GM19025 (cell line): Measurements from ENCODE around the gene SNCA.

Source experiments
- ATAC-seq: cut with Tn5 transposase; IDR thresholded peaks from one replicate; pipeline ENCODE4 v1.9.1; 2021; ENCODE audit warnings: mild to moderate bottlenecking, low read depth, moderate library complexity; ENCODE audit not compliant: unreplicated experiment

SNCA gene

GRCh38 chr4:89836897-89837384 is at the start of gene SNCA:
Gene SNCA, minus strand, starts transcription at chr4:89837161. Its CDS starts 1,494 bp downstream, at chr4:89835667.
- ATAC-seq, result no peak

GRCh38 chr4:89879215-89879614 is 42.3 kb upstream of the SNCA start:
- ATAC-seq, result no peak

GRCh38 chr4:89878611-89879010 is 41.6 kb upstream of the SNCA start:
- ATAC-seq, result no peak

GRCh38 chr4:89876548-89876947 is 39.6 kb upstream of the SNCA start:
- ATAC-seq, result no peak

- no peak for ATAC-seq
Observed at GRCh38 chr4:89871211-89871610, 34.2 kb upstream of the SNCA start.

GRCh38 chr4:89868999-89869589 is 32.1 kb upstream of the SNCA start:
- no peak for ATAC-seq

- ATAC-seq, result no peak
Observed at GRCh38 chr4:89868276-89868675, 31.3 kb upstream of the SNCA start.

- ATAC-seq, result no peak
Observed at GRCh38 chr4:89863533-89863932, 26.6 kb upstream of the SNCA start.

- ATAC-seq, result no peak
Observed at GRCh38 chr4:89860971-89861370, 24.0 kb upstream of the SNCA start.

GRCh38 chr4:89855236-89855635 is 18.3 kb upstream of the SNCA start:
- ATAC-seq, result no peak

- no peak for ATAC-seq
Observed at GRCh38 chr4:89847571-89848325, 10.8 kb upstream of the SNCA start.

GRCh38 chr4:89839558-89839957 is 2.6 kb upstream of the SNCA start:
- ATAC-seq, result no peak

- ATAC-seq, result no peak
Observed at GRCh38 chr4:89837993-89838390, 1.0 kb upstream of the SNCA start.

GRCh38 chr4:89837385-89837992 is 528 bp upstream of the SNCA start:
- no peak for ATAC-seq

GRCh38 chr4:89836031-89836745 is 773 bp downstream of the SNCA start:
- ATAC-seq, result no peak

GRCh38 chr4:89835413-89835812 is 1.5 kb downstream of the SNCA start:
- no peak for ATAC-seq

- ATAC-seq, result no peak
Observed at GRCh38 chr4:89834486-89835209, 2.3 kb downstream of the SNCA start.

GRCh38 chr4:89829470-89830138 is 7.4 kb downstream of the SNCA start:
- ATAC-seq, result peak; percentile 90

- ATAC-seq, result no peak
Observed at GRCh38 chr4:89823416-89823815, 13.5 kb downstream of the SNCA start.

GRCh38 chr4:89821612-89822011 is 15.3 kb downstream of the SNCA start:
- no peak for ATAC-seq
